Parathyroid adenoma (tissue), 2 donors: ENCODE results near the gene HDGFL3.

Source experiments
- H2AFZ ChIP-seq: fragments of 300-600 bp; sonication (generic); one replicate; pipeline ENCODE4 v1.7.0; 2017; ENCODE audit warnings: antibody characterized with exemption, mild to moderate bottlenecking
- H3K27ac ChIP-seq: fragments of 300-600 bp; sonication (generic); one replicate; pipeline ENCODE4 v1.7.0; 2017
- H3K27me3 ChIP-seq: fragments of 300-600 bp; sonication (generic); one replicate; pipeline ENCODE4 v1.7.0; 2017; ENCODE audit warnings: low read length; ENCODE audit not compliant: control insufficient read depth, insufficient read depth
- H3K36me3 ChIP-seq: fragments of 300-600 bp; sonication (generic); one replicate; pipeline ENCODE4 v1.7.0; 2017; ENCODE audit warnings: low read length; ENCODE audit not compliant: control insufficient read depth, insufficient read depth
- H3K4me1 ChIP-seq: fragments of 300-600 bp; sonication (generic); one replicate; pipeline ENCODE4 v1.7.0; 2017; ENCODE audit warnings: control low read depth
- H3K4me2 ChIP-seq: fragments of 300-600 bp; sonication (generic); one replicate; pipeline ENCODE4 v1.7.0; 2017; ENCODE audit warnings: low read length
- H3K4me3 ChIP-seq: fragments of 300-600 bp; sonication (generic); one replicate; pipeline ENCODE4 v1.7.0; 2017; ENCODE audit warnings: low read depth, low read length
- H3K79me2 ChIP-seq: fragments of 300-600 bp; sonication (generic); one replicate; pipeline ENCODE4 v1.7.0; 2017; ENCODE audit warnings: control low read depth
- H3K9ac ChIP-seq: fragments of 300-600 bp; sonication (generic); one replicate; pipeline ENCODE4 v1.7.0; 2017; ENCODE audit warnings: mild to moderate bottlenecking
- H3K9me3 ChIP-seq: fragments of 300-600 bp; sonication (generic); one replicate; pipeline ENCODE4 v1.7.0; 2017; ENCODE audit warnings: low read length; ENCODE audit not compliant: control insufficient read depth
- TF ChIP-seq, protein P1 (sequence below): fragments of 300-600 bp; sonication (generic); IDR thresholded peaks from one replicate; pipeline ENCODE4 v1.7.0; 2017; ENCODE audit warnings: antibody characterized with exemption, mild to moderate bottlenecking
- donor health status: primary hyperparathyroidism.

The HDGFL3 gene

DNA sequence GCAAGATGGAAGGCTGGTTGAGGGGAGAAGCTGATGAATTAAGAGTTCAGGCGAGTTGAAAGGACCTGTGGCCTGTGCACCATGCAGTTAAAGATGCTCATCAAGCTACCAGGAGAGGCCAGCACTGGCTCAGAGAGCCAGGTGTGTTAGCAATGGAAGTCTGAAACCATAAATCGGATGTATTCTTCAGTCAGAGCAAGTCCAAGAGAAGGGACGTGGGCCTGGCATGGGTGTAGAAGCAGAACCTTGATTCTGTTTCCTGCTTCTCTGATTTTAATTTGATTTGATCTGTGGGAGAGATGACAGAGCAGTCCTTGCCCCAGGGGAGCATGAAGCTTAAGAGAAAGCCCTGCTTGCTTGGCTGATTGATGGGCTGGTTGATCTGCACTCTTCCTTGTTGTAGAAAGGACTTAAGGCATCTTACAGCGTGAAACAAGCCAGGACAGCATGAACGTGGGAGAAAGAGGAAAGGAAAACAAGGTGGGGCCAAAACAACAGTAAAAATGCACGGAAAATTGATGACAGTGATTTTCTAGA is 89.3 kb downstream of the HDGFL3 start:
- no peak overlapping the region for H3K4me2 ChIP-seq
- H3K9me3 ChIP-seq, result no peaks in the 10 kb centered on the region
- H3K36me3 ChIP-seq, result no peaks in the 10 kb centered on the region
- no peaks in the 10 kb centered on the region for H3K79me2 ChIP-seq
- no peaks in the 10 kb centered on the region for H3K4me1 ChIP-seq
- H2AFZ ChIP-seq, result no peak overlapping the region
- H3K4me3 ChIP-seq, result no peak overlapping the region
- TF ChIP-seq, protein P1, sequence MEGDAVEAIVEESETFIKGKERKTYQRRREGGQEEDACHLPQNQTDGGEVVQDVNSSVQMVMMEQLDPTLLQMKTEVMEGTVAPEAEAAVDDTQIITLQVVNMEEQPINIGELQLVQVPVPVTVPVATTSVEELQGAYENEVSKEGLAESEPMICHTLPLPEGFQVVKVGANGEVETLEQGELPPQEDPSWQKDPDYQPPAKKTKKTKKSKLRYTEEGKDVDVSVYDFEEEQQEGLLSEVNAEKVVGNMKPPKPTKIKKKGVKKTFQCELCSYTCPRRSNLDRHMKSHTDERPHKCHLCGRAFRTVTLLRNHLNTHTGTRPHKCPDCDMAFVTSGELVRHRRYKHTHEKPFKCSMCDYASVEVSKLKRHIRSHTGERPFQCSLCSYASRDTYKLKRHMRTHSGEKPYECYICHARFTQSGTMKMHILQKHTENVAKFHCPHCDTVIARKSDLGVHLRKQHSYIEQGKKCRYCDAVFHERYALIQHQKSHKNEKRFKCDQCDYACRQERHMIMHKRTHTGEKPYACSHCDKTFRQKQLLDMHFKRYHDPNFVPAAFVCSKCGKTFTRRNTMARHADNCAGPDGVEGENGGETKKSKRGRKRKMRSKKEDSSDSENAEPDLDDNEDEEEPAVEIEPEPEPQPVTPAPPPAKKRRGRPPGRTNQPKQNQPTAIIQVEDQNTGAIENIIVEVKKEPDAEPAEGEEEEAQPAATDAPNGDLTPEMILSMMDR, result no peak
- no peak overlapping the region for H3K9ac ChIP-seq
- H3K27ac ChIP-seq, result no peak overlapping the region
- H3K27me3 ChIP-seq, result no peaks in the 10 kb centered on the region

DNA sequence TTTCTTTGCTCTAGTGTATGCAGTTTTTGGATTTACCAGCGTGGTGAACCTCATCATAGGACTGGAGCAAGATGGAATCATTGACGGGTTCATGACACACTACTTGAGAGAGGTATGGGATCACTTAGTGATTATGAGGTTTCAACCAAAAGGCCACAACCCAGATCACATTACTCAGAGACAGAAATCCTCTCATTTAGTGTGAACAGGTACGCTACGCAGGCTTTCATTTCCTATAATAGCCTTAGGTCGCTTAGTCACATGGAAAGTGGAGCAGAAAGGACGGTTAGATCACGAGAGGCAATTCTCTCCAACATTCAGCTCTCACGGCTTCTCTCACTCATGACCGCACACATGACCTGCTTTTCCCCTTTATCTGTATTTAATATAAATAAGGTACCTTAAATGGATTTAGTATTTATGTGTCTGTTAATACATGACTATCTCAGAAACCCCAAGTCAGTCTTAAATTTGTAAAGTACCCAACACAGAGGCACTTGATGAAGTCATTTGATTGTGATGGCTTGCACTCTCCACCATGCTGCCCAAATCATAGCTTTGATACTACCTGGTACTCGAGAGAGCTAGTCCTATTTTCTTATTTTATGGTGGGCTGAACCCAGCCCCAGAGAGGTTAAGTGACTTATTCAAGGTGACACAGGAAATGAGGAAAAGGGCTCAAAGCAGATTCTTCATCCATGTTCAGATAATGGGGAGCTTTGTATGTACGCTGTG is 91.6 kb downstream of the HDGFL3 start:
- H3K36me3 ChIP-seq, result no peaks in the 10 kb centered on the region

DNA sequence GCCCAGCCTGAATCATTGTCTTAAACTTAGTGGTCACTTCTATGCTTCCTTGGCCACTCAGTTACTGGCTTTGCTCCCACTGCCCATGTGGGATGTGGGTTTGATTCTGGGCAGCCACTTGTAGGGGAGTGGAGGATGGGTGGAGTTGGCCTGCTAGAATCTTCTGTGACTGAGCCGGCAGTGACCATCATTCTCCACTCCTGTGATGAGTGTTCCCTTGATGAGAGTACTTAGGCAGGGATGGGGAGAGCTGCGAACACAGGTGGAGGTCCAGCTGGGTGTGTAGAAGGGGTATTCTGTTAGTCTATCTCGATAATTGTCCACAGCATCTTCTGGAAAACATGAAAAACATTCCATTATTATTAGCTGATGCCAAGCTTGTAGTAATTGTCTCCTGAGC is 92.2 kb downstream of the HDGFL3 start:
- Histone ChIP-seq H3K4me1 (no peaks in the 10 kb centered on the region), H3K4me2 (no peak overlapping the region), H3K4me3 (no peak overlapping the region), H3K27me3 (no peaks in the 10 kb centered on the region), H3K9ac (no peak overlapping the region), H2AFZ (no peak overlapping the region), H3K79me2 (no peaks in the 10 kb centered on the region), H3K27ac (no peak overlapping the region), H3K36me3 (no peaks in the 10 kb centered on the region), H3K9me3 (no peaks in the 10 kb centered on the region)
- TF ChIP-seq, protein P1, result no peak

More for the DNA sequence above, 91.6 kb downstream of the HDGFL3 start:
- no peak overlapping the region for H3K4me3 ChIP-seq
- H3K79me2 ChIP-seq, result no peaks in the 10 kb centered on the region
- no peak overlapping the region for H3K27ac ChIP-seq
- H3K9ac ChIP-seq, result no peak overlapping the region
- no peaks in the 10 kb centered on the region for H3K4me1 ChIP-seq
- no peak overlapping the region for H3K4me2 ChIP-seq
- H3K9me3 ChIP-seq, result no peaks in the 10 kb centered on the region
- TF ChIP-seq, protein P1, result no peak
- H2AFZ ChIP-seq, result no peak overlapping the region
- no peaks in the 10 kb centered on the region for H3K27me3 ChIP-seq

DNA sequence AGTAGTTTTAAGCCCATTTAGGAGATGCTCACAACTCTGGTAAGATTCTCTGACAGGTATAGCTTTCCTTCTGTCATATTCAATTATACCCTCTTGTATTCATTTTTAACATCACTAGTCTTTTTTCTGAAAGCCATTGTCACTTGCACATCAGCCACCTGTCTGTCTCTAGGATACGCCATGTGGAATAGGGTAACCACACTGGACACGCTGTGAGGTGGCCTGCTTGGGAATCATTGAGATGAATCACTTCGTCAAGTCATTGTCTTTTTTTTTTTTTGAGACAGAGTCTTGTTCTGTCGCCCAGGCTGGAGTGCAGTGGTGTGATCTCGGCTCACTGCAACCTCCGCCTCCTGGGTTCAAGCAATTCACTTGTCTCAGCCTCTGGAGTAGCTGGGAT is 92.8 kb downstream of the HDGFL3 start:
- H3K4me3 ChIP-seq, result no peak overlapping the region
- no peak overlapping the region for H3K27ac ChIP-seq
- H3K9ac ChIP-seq, result no peak overlapping the region
- H3K79me2 ChIP-seq, result no peaks in the 10 kb centered on the region
- no peaks in the 10 kb centered on the region for H3K4me1 ChIP-seq
- no peaks in the 10 kb centered on the region for H3K9me3 ChIP-seq
- no peaks in the 10 kb centered on the region for H3K27me3 ChIP-seq
- H3K4me2 ChIP-seq, result no peak overlapping the region
- no peaks in the 10 kb centered on the region for H3K36me3 ChIP-seq
- H2AFZ ChIP-seq, result no peak overlapping the region
- TF ChIP-seq, protein P1, result no peak
